Loucy (cell line): Measurements from ENCODE around the gene TPD52L1.

Experiments
- EZH2phosphoT487 ChIP-seq: fragments of 200-600 bp; IDR thresholded peaks from 2 replicates; pipeline ENCODE4 v1.6.1; 2018; ENCODE audit warnings: antibody characterized with exemption, mild to moderate bottlenecking, moderate library complexity, borderline replicate concordance
- TF ChIP-seq, protein P1 (sequence below): fragments of 200-600 bp; sonication (generic); conservative IDR thresholded peaks from 2 replicates; pipeline ENCODE4 v1.5.1; 2014; ENCODE audit warnings: mild to moderate bottlenecking, antibody characterized with exemption, low read length

- TF ChIP-seq, protein P1, sequence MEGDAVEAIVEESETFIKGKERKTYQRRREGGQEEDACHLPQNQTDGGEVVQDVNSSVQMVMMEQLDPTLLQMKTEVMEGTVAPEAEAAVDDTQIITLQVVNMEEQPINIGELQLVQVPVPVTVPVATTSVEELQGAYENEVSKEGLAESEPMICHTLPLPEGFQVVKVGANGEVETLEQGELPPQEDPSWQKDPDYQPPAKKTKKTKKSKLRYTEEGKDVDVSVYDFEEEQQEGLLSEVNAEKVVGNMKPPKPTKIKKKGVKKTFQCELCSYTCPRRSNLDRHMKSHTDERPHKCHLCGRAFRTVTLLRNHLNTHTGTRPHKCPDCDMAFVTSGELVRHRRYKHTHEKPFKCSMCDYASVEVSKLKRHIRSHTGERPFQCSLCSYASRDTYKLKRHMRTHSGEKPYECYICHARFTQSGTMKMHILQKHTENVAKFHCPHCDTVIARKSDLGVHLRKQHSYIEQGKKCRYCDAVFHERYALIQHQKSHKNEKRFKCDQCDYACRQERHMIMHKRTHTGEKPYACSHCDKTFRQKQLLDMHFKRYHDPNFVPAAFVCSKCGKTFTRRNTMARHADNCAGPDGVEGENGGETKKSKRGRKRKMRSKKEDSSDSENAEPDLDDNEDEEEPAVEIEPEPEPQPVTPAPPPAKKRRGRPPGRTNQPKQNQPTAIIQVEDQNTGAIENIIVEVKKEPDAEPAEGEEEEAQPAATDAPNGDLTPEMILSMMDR: no peak
- TF ChIP-seq EZH2phosphoT487: no peak
Measured at GRCh38 chr6:125154118-125154760, 666 bp downstream of the TPD52L1 start.
